DND-41 (cell line): ENCODE results near the gene EPB41L3.

Source experiments
- CTCF ChIP-seq: IDR thresholded peaks from 2 replicates; pipeline ENCODE4 v1.5.1; 2012; ENCODE audit warnings: borderline replicate concordance, low read length, moderate library complexity, mild to moderate bottlenecking; ENCODE audit not compliant: poor library complexity, severe bottlenecking; ENCODE audit errors: extremely low read depth
- EZH2 ChIP-seq: IDR thresholded peaks from 3 replicates; pipeline ENCODE4 v1.6.1; 2012; ENCODE audit warnings: borderline replicate concordance, low read depth, mild to moderate bottlenecking, moderate library complexity, low read length, inconsistent platforms; ENCODE audit not compliant: severe bottlenecking

- no peak for TF ChIP-seq CTCF
- no peak for TF ChIP-seq EZH2
Measured at GRCh38 chr18:5393779-5394178, 150.0 kb downstream of the EPB41L3 start.
